H1 (cell line): ENCODE measurements around the gene EPHA6. TPM values are rescaled to one million over a fixed set of nuclear protein-coding genes. Genes with fewer than 3 reads are reported as not detected.

Experiments used
- FOSL1 ChIP-seq: IDR thresholded peaks from 2 replicates; pipeline ENCODE4 v1.6.1; 2011; ENCODE audit warnings: mild to moderate bottlenecking, low read depth, low read length, moderate library complexity; ENCODE audit not compliant: insufficient read depth
- GABPA ChIP-seq: IDR thresholded peaks from 2 replicates; pipeline ENCODE4 v1.6.1; 2011; ENCODE audit warnings: mild to moderate bottlenecking, low read length, moderate library complexity, borderline replicate concordance; ENCODE audit not compliant: insufficient read depth
- polyA plus RNA-seq, 7 experiments: library from polyadenylated mRNA; depleted of rRNA in 3 of 7; stranded (reverse) in 5 of 7; unstranded in 2 of 7; fragments of >200 nt in 5 of 7; fragments of 200-250 nt in 2 of 7; gene quantifications; 1 replicate in 5 of 7; 2 replicates in 1 of 7; 4 replicates in 1 of 7; pipeline versions ENCODE4 v1.2.1 to v1.2.3, GENCODE V29; 2011 to 2013; ENCODE audit warnings: missing spikeins in 2 of 7, mixed read lengths in 2 of 7
- total RNA-seq: library from RNA; stranded (reverse); fragmentation: NEBNext Ultra II Directional; extraction: Animal tissue kit (Norgen Biotek cat#: 25700); gene quantifications from 2 replicates; pipeline ENCODE4 v1.2.1, GENCODE V29; 2021

EPHA6 gene
- total and polyA plus RNA-seq, 2 of the 8 experiments (the other 6 are each of a cell fraction or from before 2014, with no cell fraction given), result 0.83 to 3.2 TPM

DNA sequence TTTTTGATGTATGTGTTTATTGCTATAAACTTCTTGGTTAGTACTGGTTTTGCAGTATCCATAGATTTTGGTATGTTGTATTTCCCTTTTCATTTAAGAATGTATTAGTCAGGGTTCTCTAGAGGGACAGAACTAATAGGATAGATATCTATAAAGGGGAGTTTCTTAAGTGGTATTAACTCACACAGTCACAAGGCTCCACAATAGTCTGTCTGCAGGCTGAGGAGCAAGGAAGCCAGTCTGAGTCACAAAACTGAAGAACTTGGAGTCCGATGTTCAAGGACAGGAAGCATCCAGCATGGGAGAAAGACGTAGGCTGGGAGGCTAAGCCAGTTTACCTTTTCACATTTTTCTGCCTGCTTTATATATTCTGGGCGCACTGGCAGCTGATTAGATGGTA lies 958.5 kb downstream of the EPHA6 start (continued):
- no peak for TF ChIP-seq GABPA
- TF ChIP-seq FOSL1, result no peak
- TF ChIP-seq, all 59 proteins: peak for 0
